NCI-H69 (cell line): Measurements from ENCODE around the gene SNX8.

ENCODE experiments used
- DNase-seq: peaks from one replicate; lab custom pipeline; 2025; lab: John Stamatoyannopoulos, UW

The SNX8 gene

GRCh38 chr7:2261611-2262010, 52.6 kb downstream of the SNX8 start:
- DNase-seq = no peak

- peak; percentile 91 for DNase-seq
Observed at GRCh38 chr7:2260820-2261219, 53.4 kb downstream of the SNX8 start.

GRCh38 chr7:2259480-2259879, 54.8 kb downstream of the SNX8 start:
- no peak for DNase-seq

- DNase-seq = no peak
Observed at GRCh38 chr7:2258661-2259365, 55.4 kb downstream of the SNX8 start.

- no peak for DNase-seq
Observed at GRCh38 chr7:2257651-2258050, 56.6 kb downstream of the SNX8 start.

DNA sequence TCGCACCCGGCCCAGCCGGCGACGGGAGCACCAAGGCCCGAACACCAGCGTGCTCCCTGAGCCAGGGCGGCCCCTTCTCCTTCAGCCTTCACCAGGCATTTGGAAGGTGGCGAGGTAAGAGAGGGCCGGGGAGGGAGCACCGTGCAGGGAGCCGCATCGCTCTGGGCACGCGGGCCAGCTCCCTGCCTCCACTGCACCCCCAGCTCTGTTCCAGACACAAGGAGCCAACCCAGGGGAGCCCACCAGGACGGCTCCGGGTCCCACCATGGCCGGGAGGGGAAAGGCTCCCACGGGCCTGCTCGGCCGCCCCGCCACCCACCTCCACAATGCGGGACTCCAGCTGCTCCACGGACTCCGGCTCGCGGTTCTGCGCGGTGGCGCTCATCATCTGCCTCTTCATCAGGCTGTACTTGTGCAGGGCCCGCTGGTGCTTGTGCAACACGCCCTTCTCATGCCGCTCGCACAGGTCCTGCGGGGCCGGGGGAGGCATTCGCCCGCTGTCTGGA, 57.1 kb downstream of the SNX8 start:
- DNase-seq = no peak

- no peak for DNase-seq
Observed at GRCh38 chr7:2256306-2257045, 57.8 kb downstream of the SNX8 start.

DNA sequence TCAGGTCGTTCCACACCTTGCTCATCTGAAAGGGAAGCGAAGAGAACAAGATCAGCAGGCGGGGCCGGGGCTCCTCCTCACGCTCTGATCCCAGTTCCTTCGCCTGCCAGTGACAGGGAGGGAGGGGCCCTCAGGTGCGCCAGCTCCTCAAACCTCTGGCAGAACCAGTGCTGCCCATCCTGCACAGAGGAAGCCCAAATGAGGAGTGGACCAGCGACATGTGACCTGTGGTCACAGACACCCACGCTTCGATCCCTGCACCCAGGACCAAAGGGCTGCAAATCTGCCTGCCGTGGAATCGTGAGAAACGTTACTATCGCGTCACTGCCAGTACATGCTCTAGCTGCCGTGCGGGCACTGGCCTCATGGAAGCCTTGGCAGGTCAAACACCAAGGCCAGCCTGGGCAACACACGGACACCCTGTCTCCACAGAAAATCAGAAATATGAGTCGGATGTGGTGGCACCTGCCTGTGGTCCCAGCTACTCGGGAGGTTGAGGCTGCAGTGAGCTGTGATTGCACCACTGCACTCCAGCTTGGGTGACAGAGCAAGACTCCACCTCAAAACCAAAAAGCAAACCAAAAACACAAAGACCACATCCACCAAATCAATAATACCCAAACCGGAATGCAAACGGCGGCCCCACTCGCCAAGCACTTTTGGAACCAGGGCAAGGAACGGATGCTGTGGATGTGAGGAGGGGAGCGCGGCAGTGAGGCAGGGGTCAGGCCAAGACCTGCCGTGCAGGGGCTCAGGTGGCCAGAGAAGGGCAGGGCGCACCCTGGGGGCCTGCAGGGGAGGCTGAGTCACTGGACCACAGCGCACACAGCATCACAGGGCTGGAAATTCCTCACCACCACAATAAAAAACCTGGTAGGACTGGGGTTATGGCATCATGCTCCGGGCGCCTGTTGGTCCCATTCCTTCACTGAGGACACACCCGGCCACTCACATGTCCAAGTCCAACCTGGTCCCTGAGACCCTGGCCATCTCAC, 58.8 kb downstream of the SNX8 start:
- no peak for DNase-seq

DNA sequence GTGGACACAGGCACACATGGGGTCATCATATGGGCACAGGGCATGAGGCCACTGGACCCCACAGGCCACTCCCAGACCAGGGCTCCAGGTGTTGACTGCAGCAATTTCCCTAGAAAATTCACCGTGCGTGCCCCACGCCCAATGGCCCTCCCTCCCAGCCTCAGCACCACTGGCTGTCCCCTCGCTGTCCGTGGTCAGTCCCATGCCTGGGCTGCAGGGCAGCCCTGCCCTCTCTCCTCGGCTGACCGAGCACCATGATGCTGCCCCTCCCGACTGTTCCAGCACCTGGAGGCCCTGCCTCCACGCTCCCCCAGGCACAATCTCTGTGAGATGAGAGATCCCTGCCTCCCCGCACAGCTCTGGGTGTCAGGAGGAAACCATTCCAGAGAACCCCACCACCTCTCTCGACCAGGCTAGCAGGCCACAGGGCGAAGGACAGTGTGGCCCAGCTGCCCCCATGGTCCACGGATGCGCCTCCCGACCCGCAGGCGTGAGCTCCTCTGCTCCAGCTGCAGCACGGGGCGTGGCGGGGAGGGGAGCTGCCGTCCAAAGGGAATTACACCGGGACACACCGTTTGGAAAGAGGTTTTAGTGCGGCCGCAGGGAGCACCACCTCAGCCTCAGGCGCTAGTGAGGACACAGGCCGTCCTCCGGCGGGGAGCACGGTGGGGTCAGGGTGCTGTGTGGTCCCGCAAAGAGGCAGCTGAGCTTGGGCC, 59.7 kb downstream of the SNX8 start:
- DNase-seq = no peak

- no peak for DNase-seq
Observed at GRCh38 chr7:2253525-2254244, 60.6 kb downstream of the SNX8 start.

DNA sequence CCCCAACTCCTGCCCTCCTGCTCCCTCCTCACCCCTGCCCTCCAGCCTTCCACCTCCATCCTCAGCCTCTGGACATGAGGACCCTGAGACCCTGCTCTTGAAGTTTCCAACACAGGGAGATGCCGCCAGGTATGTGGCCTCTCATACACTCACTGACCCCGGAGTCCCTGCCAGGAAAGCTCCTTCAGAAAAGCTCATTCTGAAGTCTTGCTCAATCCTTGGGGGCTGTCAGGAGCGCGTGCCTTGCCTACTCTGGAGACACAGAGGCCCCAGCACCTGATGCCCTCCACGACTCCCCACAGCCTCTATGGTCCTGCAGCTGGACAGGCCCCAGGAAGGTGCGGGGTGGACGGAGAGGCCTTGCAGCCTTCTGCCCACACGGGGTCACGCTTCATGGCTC, 61.2 kb downstream of the SNX8 start:
- DNase-seq = no peak

DNA sequence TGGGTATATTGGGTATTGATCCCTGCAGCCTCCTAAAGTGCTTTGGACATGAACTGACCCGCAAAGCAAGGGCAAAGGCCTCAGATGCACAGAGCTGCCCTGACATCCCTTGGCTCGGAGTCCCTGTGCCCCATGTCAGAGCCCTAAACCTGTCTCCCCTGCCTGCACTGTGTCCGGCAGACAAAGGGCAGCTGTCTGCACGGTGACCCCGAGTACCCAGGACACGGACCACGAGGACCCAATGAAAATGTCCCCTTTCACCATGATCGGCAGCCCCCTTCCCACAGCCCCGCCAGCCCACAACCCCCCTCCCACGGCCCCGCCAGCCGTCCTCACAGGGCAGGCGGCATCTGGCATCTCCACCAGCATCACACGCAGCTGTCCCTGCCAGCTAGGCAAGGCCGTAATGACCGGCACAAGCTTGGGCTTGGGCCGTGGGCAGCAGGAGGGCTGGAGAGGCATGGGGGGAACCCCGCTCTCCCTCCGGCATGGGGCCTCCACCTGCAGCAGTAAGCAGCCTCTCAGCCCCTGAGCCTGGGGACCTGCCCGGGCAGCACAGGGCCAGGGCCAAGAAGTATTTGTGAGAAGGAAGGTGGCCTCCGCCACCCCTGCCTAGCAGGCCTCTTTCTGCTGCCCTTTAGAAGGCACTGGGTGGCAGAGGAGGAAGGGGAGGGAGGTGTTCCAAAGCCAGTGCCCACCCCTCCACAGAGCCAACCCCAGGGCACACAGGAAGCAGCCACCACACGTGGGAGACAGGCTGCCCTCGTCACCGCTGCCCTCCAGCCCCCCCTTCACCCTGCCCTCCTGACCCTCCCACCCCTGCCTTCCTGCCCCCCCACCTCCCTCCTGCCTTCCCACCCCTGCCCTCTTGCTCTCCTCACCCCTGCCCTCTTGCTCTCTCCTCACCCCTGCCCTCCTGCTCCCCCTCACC, 62.1 kb downstream of the SNX8 start:
- DNase-seq = no peak

GRCh38 chr7:2251381-2251780, 62.9 kb downstream of the SNX8 start:
- DNase-seq = no peak

DNA sequence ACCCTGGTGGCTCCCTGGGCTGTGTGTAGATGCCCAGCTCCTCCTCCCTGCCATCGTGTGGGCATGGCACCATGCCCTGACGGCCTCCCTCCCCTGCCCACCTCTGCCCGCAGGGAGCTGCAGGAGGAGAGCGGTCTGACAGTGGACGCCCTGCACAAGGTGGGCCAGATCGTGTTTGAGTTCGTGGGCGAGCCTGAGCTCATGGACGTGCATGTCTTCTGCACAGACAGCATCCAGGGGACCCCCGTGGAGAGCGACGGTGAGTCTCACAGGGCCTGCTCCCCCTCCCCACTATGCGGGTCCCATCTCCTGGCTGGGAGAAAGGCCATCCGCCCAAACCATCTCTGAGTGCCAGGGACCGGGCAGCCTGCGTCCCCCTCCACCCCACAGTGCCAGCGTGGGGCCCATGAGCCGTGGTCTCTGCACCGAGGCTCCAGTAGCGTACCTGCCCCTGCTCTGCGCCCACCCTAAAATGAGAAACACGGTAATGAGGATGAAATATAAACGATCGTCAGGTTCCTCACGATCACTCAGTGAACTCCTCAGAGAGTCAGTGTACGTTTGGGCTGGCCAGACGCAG, 64.4 kb downstream of the SNX8 start:
- no peak for DNase-seq

- DNase-seq = no peak
Observed at GRCh38 chr7:2248984-2249694, 65.1 kb downstream of the SNX8 start.

GRCh38 chr7:2247141-2247995, 66.9 kb downstream of the SNX8 start:
- DNase-seq = peak; percentile 32

GRCh38 chr7:2245883-2246675, 68.2 kb downstream of the SNX8 start:
- no peak for DNase-seq
